ENCODE measurements around the gene COL28A1. TPM values are rescaled to one million over a fixed set of nuclear protein-coding genes. Genes with fewer than 3 reads are reported as not detected.

COL28A1 gene
- total and polyA plus RNA-seq, 4 donors: 0.05 to 0.50 (median 0.18) TPM

DNA sequence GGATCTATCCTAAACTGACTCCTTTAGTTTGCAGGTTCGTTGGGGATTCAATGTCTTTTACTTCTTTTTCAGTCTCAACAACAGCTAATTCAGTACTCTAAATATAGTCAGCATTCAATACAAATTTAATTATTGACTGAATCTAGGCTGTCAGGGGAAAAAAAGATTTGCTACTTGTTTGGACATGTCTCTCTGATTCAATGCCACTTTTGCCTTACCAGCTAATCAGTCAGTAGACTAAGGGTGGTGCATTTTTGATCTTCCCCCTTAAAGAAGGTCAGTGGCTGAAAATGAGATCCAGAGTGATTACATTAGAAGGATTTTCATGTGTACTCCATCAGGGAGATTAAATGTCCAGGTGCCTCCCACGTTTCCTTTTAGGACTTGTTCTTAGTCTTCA, 208.2 kb downstream of the COL28A1 start:
- H3K4me1 ChIP-seq (ENCODE audit: control insufficient read depth in 4 of 4, insufficient read depth in 4 of 4, low read length in 3 of 4): no peaks in the 10 kb centered on the region
- no peak overlapping the region for H3K27ac ChIP-seq (ENCODE audit: low read depth in 1 of 2, low read length in 2 of 2)
- no peak overlapping the region for H3K9ac ChIP-seq (ENCODE audit: low read depth in 1 of 2, low read length in 2 of 2)
- no peaks in the 10 kb centered on the region for H3K36me3 ChIP-seq (ENCODE audit: control insufficient read depth in 4 of 4, insufficient read depth in 3 of 4, low read depth in 1 of 4, low read length in 3 of 4)
- TF ChIP-seq, protein P1, sequence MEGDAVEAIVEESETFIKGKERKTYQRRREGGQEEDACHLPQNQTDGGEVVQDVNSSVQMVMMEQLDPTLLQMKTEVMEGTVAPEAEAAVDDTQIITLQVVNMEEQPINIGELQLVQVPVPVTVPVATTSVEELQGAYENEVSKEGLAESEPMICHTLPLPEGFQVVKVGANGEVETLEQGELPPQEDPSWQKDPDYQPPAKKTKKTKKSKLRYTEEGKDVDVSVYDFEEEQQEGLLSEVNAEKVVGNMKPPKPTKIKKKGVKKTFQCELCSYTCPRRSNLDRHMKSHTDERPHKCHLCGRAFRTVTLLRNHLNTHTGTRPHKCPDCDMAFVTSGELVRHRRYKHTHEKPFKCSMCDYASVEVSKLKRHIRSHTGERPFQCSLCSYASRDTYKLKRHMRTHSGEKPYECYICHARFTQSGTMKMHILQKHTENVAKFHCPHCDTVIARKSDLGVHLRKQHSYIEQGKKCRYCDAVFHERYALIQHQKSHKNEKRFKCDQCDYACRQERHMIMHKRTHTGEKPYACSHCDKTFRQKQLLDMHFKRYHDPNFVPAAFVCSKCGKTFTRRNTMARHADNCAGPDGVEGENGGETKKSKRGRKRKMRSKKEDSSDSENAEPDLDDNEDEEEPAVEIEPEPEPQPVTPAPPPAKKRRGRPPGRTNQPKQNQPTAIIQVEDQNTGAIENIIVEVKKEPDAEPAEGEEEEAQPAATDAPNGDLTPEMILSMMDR (IDR thresholded peaks at IDR 0.05; ENCODE audit: low read depth, low read length, missing input control): no peak
- TF ChIP-seq HNF4A (conservative IDR thresholded peaks at IDR 0.05): no peak
- no peak for TF ChIP-seq SP1 (IDR thresholded peaks at IDR 0.05)
- TF ChIP-seq, protein P2, sequence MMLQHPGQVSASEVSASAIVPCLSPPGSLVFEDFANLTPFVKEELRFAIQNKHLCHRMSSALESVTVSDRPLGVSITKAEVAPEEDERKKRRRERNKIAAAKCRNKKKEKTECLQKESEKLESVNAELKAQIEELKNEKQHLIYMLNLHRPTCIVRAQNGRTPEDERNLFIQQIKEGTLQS (IDR thresholded peaks at IDR 0.05): no peak
- no peaks in the 10 kb centered on the region for H3K9me3 ChIP-seq (ENCODE audit: control insufficient read depth in 4 of 4, low read length in 3 of 4)
- no peak for DNase-seq (ENCODE audit: low spot score)
- no peak overlapping the region for H3K4me3 ChIP-seq (ENCODE audit: low read depth in 1 of 3, low read length in 3 of 3)
- 73% methylated on average over 2 of the region's 2 CpGs for WGBS
- H3K27me3 ChIP-seq (ENCODE audit: control insufficient read depth in 4 of 4, insufficient read depth in 4 of 4, low read length in 3 of 4): no peaks in the 10 kb centered on the region

DNA sequence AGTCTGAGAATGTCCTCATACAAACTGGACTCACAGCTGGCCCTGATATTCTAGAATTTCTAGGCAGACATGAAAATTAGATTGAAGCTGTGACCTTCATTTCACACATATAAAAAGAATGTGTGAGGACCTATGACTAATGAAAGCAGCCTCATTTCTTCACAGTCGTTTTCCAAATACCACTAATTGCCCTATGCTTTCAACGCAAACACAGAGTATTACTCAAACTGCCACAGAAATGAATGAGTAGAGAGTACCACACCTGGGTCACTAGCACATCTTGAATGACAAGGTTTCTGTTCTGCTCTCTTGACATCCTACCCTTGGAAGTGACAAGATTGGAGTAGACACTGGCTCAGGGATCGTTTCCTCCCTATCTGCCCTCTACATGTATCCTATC, 211.0 kb downstream of the COL28A1 start:
- WGBS: 85% methylated on average over 3 of the region's 3 CpGs
- no peaks in the 10 kb centered on the region for H3K9me3 ChIP-seq (ENCODE audit: control insufficient read depth in 4 of 4, low read length in 3 of 4)
- no peak overlapping the region for H3K9ac ChIP-seq (ENCODE audit: low read depth in 1 of 2, low read length in 2 of 2)
- H3K4me1 ChIP-seq (ENCODE audit: control insufficient read depth in 4 of 4, insufficient read depth in 4 of 4, low read length in 3 of 4): peaks cover 0 to 4% (median 0%) of the 10 kb centered on the region in 4 donors
- H3K36me3 ChIP-seq (ENCODE audit: control insufficient read depth in 4 of 4, insufficient read depth in 3 of 4, low read depth in 1 of 4, low read length in 3 of 4): no peaks in the 10 kb centered on the region
- no peak for DNase-seq (ENCODE audit: low spot score)
- TF ChIP-seq JUND (IDR thresholded peaks at IDR 0.05): no peak
- no peak for TF ChIP-seq RXRA (IDR thresholded peaks at IDR 0.05)
- TF ChIP-seq GABPA (IDR thresholded peaks at IDR 0.05 in 1 of 2, conservative IDR thresholded peaks at IDR 0.05 in 1 of 2): no peak
- TF ChIP-seq HNF4G (IDR thresholded peaks at IDR 0.05): no peak
- TF ChIP-seq YY1 (IDR thresholded peaks at IDR 0.05): no peak
- TF ChIP-seq, protein P3, sequence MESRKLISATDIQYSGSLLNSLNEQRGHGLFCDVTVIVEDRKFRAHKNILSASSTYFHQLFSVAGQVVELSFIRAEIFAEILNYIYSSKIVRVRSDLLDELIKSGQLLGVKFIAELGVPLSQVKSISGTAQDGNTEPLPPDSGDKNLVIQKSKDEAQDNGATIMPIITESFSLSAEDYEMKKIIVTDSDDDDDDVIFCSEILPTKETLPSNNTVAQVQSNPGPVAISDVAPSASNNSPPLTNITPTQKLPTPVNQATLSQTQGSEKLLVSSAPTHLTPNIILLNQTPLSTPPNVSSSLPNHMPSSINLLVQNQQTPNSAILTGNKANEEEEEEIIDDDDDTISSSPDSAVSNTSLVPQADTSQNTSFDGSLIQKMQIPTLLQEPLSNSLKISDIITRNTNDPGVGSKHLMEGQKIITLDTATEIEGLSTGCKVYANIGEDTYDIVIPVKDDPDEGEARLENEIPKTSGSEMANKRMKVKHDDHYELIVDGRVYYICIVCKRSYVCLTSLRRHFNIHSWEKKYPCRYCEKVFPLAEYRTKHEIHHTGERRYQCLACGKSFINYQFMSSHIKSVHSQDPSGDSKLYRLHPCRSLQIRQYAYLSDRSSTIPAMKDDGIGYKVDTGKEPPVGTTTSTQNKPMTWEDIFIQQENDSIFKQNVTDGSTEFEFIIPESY (IDR thresholded peaks at IDR 0.05): no peak
- TF ChIP-seq RAD21 (IDR thresholded peaks at IDR 0.05): no peak
- no peak for TF ChIP-seq TAF1 (conservative IDR thresholded peaks at IDR 0.05)
- TF ChIP-seq HNF4A (conservative IDR thresholded peaks at IDR 0.05): no peak
- TF ChIP-seq SP1 (IDR thresholded peaks at IDR 0.05): no peak
- no peak for TF ChIP-seq FOXA1 (IDR thresholded peaks at IDR 0.05)
- TF ChIP-seq, protein P4, sequence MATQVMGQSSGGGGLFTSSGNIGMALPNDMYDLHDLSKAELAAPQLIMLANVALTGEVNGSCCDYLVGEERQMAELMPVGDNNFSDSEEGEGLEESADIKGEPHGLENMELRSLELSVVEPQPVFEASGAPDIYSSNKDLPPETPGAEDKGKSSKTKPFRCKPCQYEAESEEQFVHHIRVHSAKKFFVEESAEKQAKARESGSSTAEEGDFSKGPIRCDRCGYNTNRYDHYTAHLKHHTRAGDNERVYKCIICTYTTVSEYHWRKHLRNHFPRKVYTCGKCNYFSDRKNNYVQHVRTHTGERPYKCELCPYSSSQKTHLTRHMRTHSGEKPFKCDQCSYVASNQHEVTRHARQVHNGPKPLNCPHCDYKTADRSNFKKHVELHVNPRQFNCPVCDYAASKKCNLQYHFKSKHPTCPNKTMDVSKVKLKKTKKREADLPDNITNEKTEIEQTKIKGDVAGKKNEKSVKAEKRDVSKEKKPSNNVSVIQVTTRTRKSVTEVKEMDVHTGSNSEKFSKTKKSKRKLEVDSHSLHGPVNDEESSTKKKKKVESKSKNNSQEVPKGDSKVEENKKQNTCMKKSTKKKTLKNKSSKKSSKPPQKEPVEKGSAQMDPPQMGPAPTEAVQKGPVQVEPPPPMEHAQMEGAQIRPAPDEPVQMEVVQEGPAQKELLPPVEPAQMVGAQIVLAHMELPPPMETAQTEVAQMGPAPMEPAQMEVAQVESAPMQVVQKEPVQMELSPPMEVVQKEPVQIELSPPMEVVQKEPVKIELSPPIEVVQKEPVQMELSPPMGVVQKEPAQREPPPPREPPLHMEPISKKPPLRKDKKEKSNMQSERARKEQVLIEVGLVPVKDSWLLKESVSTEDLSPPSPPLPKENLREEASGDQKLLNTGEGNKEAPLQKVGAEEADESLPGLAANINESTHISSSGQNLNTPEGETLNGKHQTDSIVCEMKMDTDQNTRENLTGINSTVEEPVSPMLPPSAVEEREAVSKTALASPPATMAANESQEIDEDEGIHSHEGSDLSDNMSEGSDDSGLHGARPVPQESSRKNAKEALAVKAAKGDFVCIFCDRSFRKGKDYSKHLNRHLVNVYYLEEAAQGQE (IDR thresholded peaks at IDR 0.05): no peak
- TF ChIP-seq, protein P5, sequence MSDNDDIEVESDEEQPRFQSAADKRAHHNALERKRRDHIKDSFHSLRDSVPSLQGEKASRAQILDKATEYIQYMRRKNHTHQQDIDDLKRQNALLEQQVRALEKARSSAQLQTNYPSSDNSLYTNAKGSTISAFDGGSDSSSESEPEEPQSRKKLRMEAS (IDR thresholded peaks at IDR 0.05): no peak
- no peak for TF ChIP-seq FOXA2 (IDR thresholded peaks at IDR 0.05)
- TF ChIP-seq, protein P1 (IDR thresholded peaks at IDR 0.05; ENCODE audit: low read depth, low read length, missing input control): no peak
- no peak for TF ChIP-seq EGR1 (IDR thresholded peaks at IDR 0.05; ENCODE audit: low read depth in 2 of 2)
- no peak overlapping the region for H3K27ac ChIP-seq (ENCODE audit: low read depth in 1 of 2, low read length in 2 of 2)
- H3K27me3 ChIP-seq (ENCODE audit: control insufficient read depth in 4 of 4, insufficient read depth in 4 of 4, low read length in 3 of 4): no peaks in the 10 kb centered on the region
- no peak overlapping the region for H3K4me3 ChIP-seq (ENCODE audit: low read depth in 1 of 3, low read length in 3 of 3)

Measured in liver (tissue), 9 donors.